GM19240 (cell line): ENCODE data around the gene BUB1.
"Not testable (repeated sequence)": the region's sequence is repeated elsewhere in the genome, so short reads cannot be mapped to it uniquely, and the experiment has no call there.

Experiments used
- DNase-seq: peaks from one replicate; pipeline ENCODE4 v3.0.0; 2011; ENCODE audit warnings: low spot score; ENCODE audit not compliant: insufficient read length

The BUB1 gene

GRCh38 chr2:110605057-110605456 lies 72.8 kb downstream of the BUB1 start:
- DNase-seq: not testable (repeated sequence)

- DNase-seq: not testable (repeated sequence)
These were observed 73.8 kb downstream of the BUB1 start for GRCh38 chr2:110603917-110604591.

GRCh38 chr2:110602139-110602538 lies 75.7 kb downstream of the BUB1 start:
- not testable (repeated sequence) for DNase-seq

- not testable (repeated sequence) for DNase-seq
These were observed 85.9 kb downstream of the BUB1 start for GRCh38 chr2:110591973-110592372.

GRCh38 chr2:110589677-110590330 lies 88.1 kb downstream of the BUB1 start:
- not testable (repeated sequence) for DNase-seq

- not testable (repeated sequence) for DNase-seq
These were observed 89.3 kb downstream of the BUB1 start for GRCh38 chr2:110588520-110588919.
